ENCODE results near the gene VDR.
"Not testable (repeated sequence)": the region's sequence is repeated elsewhere in the genome, so short reads cannot be mapped to it uniquely, and the experiment has no call there.

VDR gene

GRCh38 chr12:47813511-47814196, 91.1 kb downstream of the VDR start:
- ATAC-seq (replicated peaks; ENCODE audit: extremely low read depth, poor library complexity, severe bottlenecking) (no peak), DNase-seq (ENCODE audit: low spot score in 2 of 2) (no peak)
- peak overlapping the region; percentile 84 for H3K27ac Mint-ChIP-seq (ENCODE audit: low read depth)
- peaks cover 7% of the 10 kb centered on the region for H3K36me3 Mint-ChIP-seq (ENCODE audit: insufficient read depth)
- H3K4me3 Mint-ChIP-seq = peak overlapping the region; percentile 84
- peaks cover 89% of the 10 kb centered on the region for H3K4me1 Mint-ChIP-seq
- no peaks in the 10 kb centered on the region for H3K27me3 Mint-ChIP-seq
- no peaks in the 10 kb centered on the region for H3K9me3 Mint-ChIP-seq

DNA sequence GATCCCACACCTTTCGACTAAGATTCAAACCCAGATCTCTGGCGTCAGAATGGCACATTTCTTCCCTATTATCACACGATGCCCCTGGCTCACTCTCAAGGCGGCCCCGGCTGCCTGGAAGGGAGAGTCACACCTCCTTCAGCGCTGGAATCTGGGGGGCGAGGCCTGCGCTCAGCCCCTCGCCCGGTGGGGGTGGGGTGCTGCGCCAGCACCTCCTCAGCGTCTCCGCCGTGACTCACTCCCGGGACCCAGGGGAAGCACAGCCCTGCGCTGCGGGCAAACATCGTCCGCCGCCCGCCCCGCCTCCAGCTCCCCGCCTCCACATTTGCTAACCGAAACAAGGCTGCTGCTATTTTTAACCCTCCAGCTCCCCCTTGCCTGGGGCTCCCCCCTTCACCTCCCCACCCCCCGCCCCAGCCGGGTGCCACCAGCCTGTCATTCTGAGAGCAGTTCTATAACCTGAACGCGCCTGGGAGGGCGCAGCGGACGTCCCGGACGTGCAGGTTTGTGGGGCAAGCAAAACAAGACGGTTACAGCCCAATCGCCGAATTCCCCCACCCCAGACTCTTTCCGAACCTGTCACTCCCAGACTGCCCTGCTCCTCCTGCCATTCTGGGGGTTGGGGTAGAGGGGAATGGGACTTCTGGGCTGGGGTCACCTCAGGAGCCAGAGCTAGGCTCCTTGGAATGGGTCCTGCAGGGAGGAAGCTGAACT, 91.8 kb downstream of the VDR start:
- peak overlapping the region; percentile 84 for H3K4me3 Mint-ChIP-seq
- H3K4me1 Mint-ChIP-seq = peaks cover 89% of the 10 kb centered on the region
- ATAC-seq (replicated peaks; ENCODE audit: extremely low read depth, poor library complexity, severe bottlenecking) = peak; percentile 76
- peak; percentile 59 to 74 for DNase-seq (ENCODE audit: low spot score in 2 of 2)
- H3K27ac Mint-ChIP-seq (ENCODE audit: low read depth) = peak overlapping the region; percentile 84
- peaks cover 8% of the 10 kb centered on the region for H3K36me3 Mint-ChIP-seq (ENCODE audit: insufficient read depth)
- H3K9me3 Mint-ChIP-seq = no peaks in the 10 kb centered on the region
- no peaks in the 10 kb centered on the region for H3K27me3 Mint-ChIP-seq

- H3K36me3 Mint-ChIP-seq (ENCODE audit: insufficient read depth) = peaks cover 8% of the 10 kb centered on the region
- H3K4me1 Mint-ChIP-seq = peaks cover 89% of the 10 kb centered on the region
- peak overlapping the region; percentile 84 for H3K4me3 Mint-ChIP-seq
- peak overlapping the region; percentile 84 for H3K27ac Mint-ChIP-seq (ENCODE audit: low read depth)
- no peaks in the 10 kb centered on the region for H3K9me3 Mint-ChIP-seq
- no peak for DNase-seq (ENCODE audit: low spot score in 2 of 2)
- no peak for ATAC-seq (replicated peaks; ENCODE audit: extremely low read depth, poor library complexity, severe bottlenecking)
- H3K27me3 Mint-ChIP-seq = no peaks in the 10 kb centered on the region
Observed at GRCh38 chr12:47811581-47812484, 93.0 kb downstream of the VDR start.

DNA sequence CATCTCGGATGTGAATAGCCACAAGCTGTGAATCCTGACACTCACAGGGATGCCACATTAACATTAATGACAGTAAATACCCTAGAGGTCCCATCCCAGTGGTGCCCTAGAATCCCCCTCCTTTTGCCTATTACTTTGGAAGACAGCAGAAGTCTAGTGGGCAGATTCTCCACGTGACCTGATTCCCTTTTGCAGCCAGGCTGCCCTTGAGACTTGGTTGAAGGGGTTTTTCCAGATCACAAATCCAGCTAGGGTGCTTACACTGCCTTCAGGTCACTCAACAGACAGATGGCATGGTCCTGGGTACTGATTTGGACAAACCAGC, 93.8 kb downstream of the VDR start:
- peaks cover 85% of the 10 kb centered on the region for H3K4me1 Mint-ChIP-seq
- DNase-seq (ENCODE audit: low spot score in 2 of 2) = no peak
- H3K27ac Mint-ChIP-seq (ENCODE audit: low read depth) = peak overlapping the region; percentile 94
- H3K9me3 Mint-ChIP-seq = no peaks in the 10 kb centered on the region
- H3K27me3 Mint-ChIP-seq = no peaks in the 10 kb centered on the region
- peaks cover 10% of the 10 kb centered on the region for H3K36me3 Mint-ChIP-seq (ENCODE audit: insufficient read depth)
- H3K4me3 Mint-ChIP-seq = peak overlapping the region; percentile 68
- ATAC-seq (replicated peaks; ENCODE audit: extremely low read depth, poor library complexity, severe bottlenecking) = no peak

- Mint-ChIP-seq H3K4me3 (peak overlapping the region; percentile 69), H3K27ac (ENCODE audit: low read depth) (peak overlapping the region; percentile 93), H3K4me1 (peaks cover 88% of the 10 kb centered on the region), H3K36me3 (ENCODE audit: insufficient read depth) (peaks cover 15% of the 10 kb centered on the region)
- not testable (repeated sequence) for DNase-seq (ENCODE audit: low spot score in 2 of 2); H3K9me3 Mint-ChIP-seq; H3K27me3 Mint-ChIP-seq; ATAC-seq (replicated peaks; ENCODE audit: extremely low read depth, poor library complexity, severe bottlenecking)
Observed at GRCh38 chr12:47809518-47809917, 95.3 kb downstream of the VDR start.

- no peaks in the 10 kb centered on the region for H3K27me3 Mint-ChIP-seq
- H3K9me3 Mint-ChIP-seq = no peaks in the 10 kb centered on the region
- no peak for ATAC-seq (replicated peaks; ENCODE audit: extremely low read depth, poor library complexity, severe bottlenecking)
- DNase-seq (ENCODE audit: low spot score in 2 of 2) = no peak
- peak overlapping the region; percentile 93 for H3K27ac Mint-ChIP-seq (ENCODE audit: low read depth)
- peaks cover 15% of the 10 kb centered on the region for H3K36me3 Mint-ChIP-seq (ENCODE audit: insufficient read depth)
- peak overlapping the region; percentile 69 for H3K4me3 Mint-ChIP-seq
- H3K4me1 Mint-ChIP-seq = peaks cover 85% of the 10 kb centered on the region
Observed at GRCh38 chr12:47808574-47809365, 96.0 kb downstream of the VDR start.

DNA sequence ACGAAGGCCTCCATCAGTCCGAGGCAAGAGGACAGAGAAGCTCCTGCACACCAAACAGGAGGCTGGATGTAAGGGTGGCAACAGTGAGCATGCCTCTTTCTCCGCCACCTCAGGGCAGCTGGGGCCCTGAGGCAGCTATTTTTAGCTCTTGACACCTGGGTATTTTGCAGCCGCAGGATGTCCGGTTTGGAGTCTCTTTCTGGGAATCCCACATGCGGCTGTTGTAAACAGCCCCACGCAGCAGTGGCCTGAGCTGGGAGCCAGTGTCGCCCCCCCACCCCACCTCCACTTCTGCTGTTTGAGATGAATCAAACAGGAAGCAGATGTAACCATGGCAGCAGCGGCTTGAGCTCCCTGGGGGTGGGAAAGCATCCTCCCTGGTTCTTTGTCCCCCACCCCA, 96.7 kb downstream of the VDR start:
- H3K27ac Mint-ChIP-seq (ENCODE audit: low read depth) = peak overlapping the region; percentile 93
- ATAC-seq (replicated peaks; ENCODE audit: extremely low read depth, poor library complexity, severe bottlenecking) (peak; percentile 55), DNase-seq (ENCODE audit: low spot score in 2 of 2) (peak; percentile 37 to 56)
- peaks cover 85% of the 10 kb centered on the region for H3K4me1 Mint-ChIP-seq
- peaks cover 15% of the 10 kb centered on the region for H3K36me3 Mint-ChIP-seq (ENCODE audit: insufficient read depth)
- peak overlapping the region; percentile 69 for H3K4me3 Mint-ChIP-seq
- no peaks in the 10 kb centered on the region for H3K9me3 Mint-ChIP-seq
- no peaks in the 10 kb centered on the region for H3K27me3 Mint-ChIP-seq

- Mint-ChIP-seq H3K9me3 (no peaks in the 10 kb centered on the region), H3K4me3 (peak overlapping the region; percentile 69), H3K4me1 (peaks cover 85% of the 10 kb centered on the region), H3K36me3 (ENCODE audit: insufficient read depth) (peaks cover 15% of the 10 kb centered on the region), H3K27me3 (no peaks in the 10 kb centered on the region), H3K27ac (ENCODE audit: low read depth) (peak overlapping the region; percentile 93)
- DNase-seq (ENCODE audit: low spot score in 2 of 2) = no peak
- no peak for ATAC-seq (replicated peaks; ENCODE audit: extremely low read depth, poor library complexity, severe bottlenecking)
Observed at GRCh38 chr12:47807338-47807737, 97.5 kb downstream of the VDR start.

DNA sequence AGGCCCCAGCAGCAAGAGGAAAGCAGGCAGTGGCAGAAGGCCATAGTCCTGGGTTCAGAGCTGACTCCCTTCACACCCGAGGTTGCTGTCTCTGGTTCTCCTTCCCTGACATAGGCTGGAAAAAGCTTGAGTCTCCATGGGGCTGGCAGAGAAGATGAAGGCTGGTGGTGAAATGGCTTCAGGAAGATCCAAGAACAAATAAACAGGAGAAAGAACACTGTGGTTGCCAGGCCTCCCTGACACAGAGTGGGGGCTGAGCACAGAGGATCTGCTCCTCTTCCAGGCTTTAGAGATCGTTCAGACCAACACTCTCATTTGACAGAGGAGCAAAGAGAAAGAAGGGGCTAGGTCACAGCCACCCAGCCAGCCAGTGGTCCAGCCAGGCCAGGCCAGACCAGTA, 99.4 kb downstream of the VDR start:
- no peak for ATAC-seq (replicated peaks; ENCODE audit: extremely low read depth, poor library complexity, severe bottlenecking)
- peaks cover 15% of the 10 kb centered on the region for H3K36me3 Mint-ChIP-seq (ENCODE audit: insufficient read depth)
- no peak overlapping the region for H3K4me3 Mint-ChIP-seq

GRCh38 chr12:47804171-47804570, 100.6 kb downstream of the VDR start:
- H3K27me3 Mint-ChIP-seq = no peaks in the 10 kb centered on the region
- H3K36me3 Mint-ChIP-seq (ENCODE audit: insufficient read depth) = peaks cover 15% of the 10 kb centered on the region
- no peak for ATAC-seq (replicated peaks; ENCODE audit: extremely low read depth, poor library complexity, severe bottlenecking)
- no peak for DNase-seq (ENCODE audit: low spot score in 2 of 2)
- H3K9me3 Mint-ChIP-seq = no peaks in the 10 kb centered on the region
- peaks cover 84% of the 10 kb centered on the region for H3K4me1 Mint-ChIP-seq
- no peak overlapping the region for H3K4me3 Mint-ChIP-seq
- no peak overlapping the region for H3K27ac Mint-ChIP-seq (ENCODE audit: low read depth)

More for the DNA sequence above, 99.4 kb downstream of the VDR start:
- Mint-ChIP-seq H3K9me3 (no peaks in the 10 kb centered on the region), H3K27me3 (no peaks in the 10 kb centered on the region), H3K4me1 (peaks cover 85% of the 10 kb centered on the region), H3K27ac (ENCODE audit: low read depth) (peak overlapping the region; percentile 35)
- no peak for DNase-seq (ENCODE audit: low spot score in 2 of 2)

- DNase-seq (ENCODE audit: low spot score in 2 of 2) (no peak), ATAC-seq (replicated peaks; ENCODE audit: extremely low read depth, poor library complexity, severe bottlenecking) (no peak)
- H3K36me3 Mint-ChIP-seq (ENCODE audit: insufficient read depth) = peaks cover 12% of the 10 kb centered on the region
- no peaks in the 10 kb centered on the region for H3K9me3 Mint-ChIP-seq
- H3K27ac Mint-ChIP-seq (ENCODE audit: low read depth) = peak overlapping the region; percentile 78
- peaks cover 76% of the 10 kb centered on the region for H3K4me1 Mint-ChIP-seq
- no peak overlapping the region for H3K4me3 Mint-ChIP-seq
- no peaks in the 10 kb centered on the region for H3K27me3 Mint-ChIP-seq
Observed at GRCh38 chr12:47803191-47803875, 101.5 kb downstream of the VDR start.
